ENCODE data around the gene AGAP1. TPM values are rescaled to one million over a fixed set of nuclear protein-coding genes. Genes with fewer than 3 reads are reported as not detected.

The AGAP1 gene
- total RNA-seq, 1 donor from 2014 or later: 18.3 TPM

- no peaks in the 10 kb centered on the region for H3K4me1 ChIP-seq (ENCODE audit: control insufficient read depth in 3 of 3, insufficient read depth in 3 of 3, low read length in 3 of 3)
- no peaks in the 10 kb centered on the region for H3K9me3 ChIP-seq (ENCODE audit: control insufficient read depth in 3 of 3, low read length in 3 of 3)
- H3K36me3 ChIP-seq (ENCODE audit: control insufficient read depth in 3 of 3, insufficient read depth in 3 of 3, low read length in 3 of 3): peaks cover 0 to 2% (median 0%) of the 10 kb centered on the region in 3 donors
- no peak overlapping the region for H3K4me3 ChIP-seq (ENCODE audit: low read length in 3 of 3)
- H3K27me3 ChIP-seq (ENCODE audit: control insufficient read depth in 3 of 3, insufficient read depth in 3 of 3, low read length in 3 of 3): no peaks in the 10 kb centered on the region
- H3K9ac ChIP-seq (ENCODE audit: low read depth in 1 of 3, low read length in 3 of 3): no peak overlapping the region
- no peak overlapping the region for H3K27ac ChIP-seq (ENCODE audit: low read depth, low read length)
Observed at GRCh38 chr2:235850289-235850688, 356.4 kb downstream of the AGAP1 start.

GRCh38 chr2:235850771-235851551 lies 357.1 kb downstream of the AGAP1 start:
- peaks cover 0 to 2% (median 0%) of the 10 kb centered on the region in 3 donors for H3K36me3 ChIP-seq (ENCODE audit: control insufficient read depth in 3 of 3, insufficient read depth in 3 of 3, low read length in 3 of 3)
- no peaks in the 10 kb centered on the region for H3K27me3 ChIP-seq (ENCODE audit: control insufficient read depth in 3 of 3, insufficient read depth in 3 of 3, low read length in 3 of 3)
- no peaks in the 10 kb centered on the region for H3K9me3 ChIP-seq (ENCODE audit: control insufficient read depth in 3 of 3, low read length in 3 of 3)
- H3K4me1 ChIP-seq (ENCODE audit: control insufficient read depth in 3 of 3, insufficient read depth in 3 of 3, low read length in 3 of 3): no peaks in the 10 kb centered on the region
- no peak overlapping the region for H3K9ac ChIP-seq (ENCODE audit: low read depth in 1 of 3, low read length in 3 of 3)
- H3K4me3 ChIP-seq (ENCODE audit: low read length in 3 of 3): no peak overlapping the region
- H3K27ac ChIP-seq (ENCODE audit: low read depth, low read length): no peak overlapping the region

GRCh38 chr2:235851828-235852525 lies 358.1 kb downstream of the AGAP1 start:
- Histone ChIP-seq H3K36me3 (ENCODE audit: control insufficient read depth in 3 of 3, insufficient read depth in 3 of 3, low read length in 3 of 3) (peaks cover 0 to 4% (median 0%) of the 10 kb centered on the region in 3 donors), H3K27ac (ENCODE audit: low read depth, low read length) (no peak overlapping the region), H3K4me3 (ENCODE audit: low read length in 3 of 3) (no peak overlapping the region), H3K9ac (ENCODE audit: low read depth in 1 of 3, low read length in 3 of 3) (no peak overlapping the region), H3K4me1 (ENCODE audit: control insufficient read depth in 3 of 3, insufficient read depth in 3 of 3, low read length in 3 of 3) (no peaks in the 10 kb centered on the region), H3K9me3 (ENCODE audit: control insufficient read depth in 3 of 3, low read length in 3 of 3) (no peaks in the 10 kb centered on the region), H3K27me3 (ENCODE audit: control insufficient read depth in 3 of 3, insufficient read depth in 3 of 3, low read length in 3 of 3) (no peaks in the 10 kb centered on the region)

GRCh38 chr2:235852526-235852920 lies 358.7 kb downstream of the AGAP1 start:
- no peak overlapping the region for H3K27ac ChIP-seq (ENCODE audit: low read depth, low read length)
- H3K4me3 ChIP-seq (ENCODE audit: low read length in 3 of 3): no peak overlapping the region
- no peak overlapping the region for H3K9ac ChIP-seq (ENCODE audit: low read depth in 1 of 3, low read length in 3 of 3)
- H3K27me3 ChIP-seq (ENCODE audit: control insufficient read depth in 3 of 3, insufficient read depth in 3 of 3, low read length in 3 of 3): no peaks in the 10 kb centered on the region
- no peaks in the 10 kb centered on the region for H3K9me3 ChIP-seq (ENCODE audit: control insufficient read depth in 3 of 3, low read length in 3 of 3)
- peaks cover 0 to 4% (median 0%) of the 10 kb centered on the region in 3 donors for H3K36me3 ChIP-seq (ENCODE audit: control insufficient read depth in 3 of 3, insufficient read depth in 3 of 3, low read length in 3 of 3)
- H3K4me1 ChIP-seq (ENCODE audit: control insufficient read depth in 3 of 3, insufficient read depth in 3 of 3, low read length in 3 of 3): no peaks in the 10 kb centered on the region

- Histone ChIP-seq H3K4me3 (ENCODE audit: low read length in 3 of 3) (no peak overlapping the region), H3K9me3 (ENCODE audit: control insufficient read depth in 3 of 3, low read length in 3 of 3) (no peaks in the 10 kb centered on the region), H3K4me1 (ENCODE audit: control insufficient read depth in 3 of 3, insufficient read depth in 3 of 3, low read length in 3 of 3) (no peaks in the 10 kb centered on the region), H3K36me3 (ENCODE audit: control insufficient read depth in 3 of 3, insufficient read depth in 3 of 3, low read length in 3 of 3) (peaks cover 0 to 4% (median 0%) of the 10 kb centered on the region in 3 donors), H3K27ac (ENCODE audit: low read depth, low read length) (no peak overlapping the region), H3K9ac (ENCODE audit: low read depth in 1 of 3, low read length in 3 of 3) (no peak overlapping the region), H3K27me3 (ENCODE audit: control insufficient read depth in 3 of 3, insufficient read depth in 3 of 3, low read length in 3 of 3) (no peaks in the 10 kb centered on the region)
Observed at GRCh38 chr2:235854276-235854675, 360.4 kb downstream of the AGAP1 start.

GRCh38 chr2:235855011-235855410 lies 361.2 kb downstream of the AGAP1 start:
- no peak overlapping the region for H3K4me3 ChIP-seq (ENCODE audit: low read length in 3 of 3)
- H3K9me3 ChIP-seq (ENCODE audit: control insufficient read depth in 3 of 3, low read length in 3 of 3): no peaks in the 10 kb centered on the region
- H3K27ac ChIP-seq (ENCODE audit: low read depth, low read length): no peak overlapping the region
- H3K9ac ChIP-seq (ENCODE audit: low read depth in 1 of 3, low read length in 3 of 3): no peak overlapping the region
- peaks cover 0 to 4% (median 0%) of the 10 kb centered on the region in 3 donors for H3K36me3 ChIP-seq (ENCODE audit: control insufficient read depth in 3 of 3, insufficient read depth in 3 of 3, low read length in 3 of 3)
- no peaks in the 10 kb centered on the region for H3K27me3 ChIP-seq (ENCODE audit: control insufficient read depth in 3 of 3, insufficient read depth in 3 of 3, low read length in 3 of 3)
- no peaks in the 10 kb centered on the region for H3K4me1 ChIP-seq (ENCODE audit: control insufficient read depth in 3 of 3, insufficient read depth in 3 of 3, low read length in 3 of 3)

GRCh38 chr2:235856151-235856854 lies 362.5 kb downstream of the AGAP1 start:
- Histone ChIP-seq H3K27ac (ENCODE audit: low read depth, low read length) (no peak overlapping the region), H3K27me3 (ENCODE audit: control insufficient read depth in 3 of 3, insufficient read depth in 3 of 3, low read length in 3 of 3) (no peaks in the 10 kb centered on the region), H3K4me3 (ENCODE audit: low read length in 3 of 3) (no peak overlapping the region), H3K36me3 (ENCODE audit: control insufficient read depth in 3 of 3, insufficient read depth in 3 of 3, low read length in 3 of 3) (peaks cover 0 to 4% (median 0%) of the 10 kb centered on the region in 3 donors), H3K9me3 (ENCODE audit: control insufficient read depth in 3 of 3, low read length in 3 of 3) (no peaks in the 10 kb centered on the region), H3K9ac (ENCODE audit: low read depth in 1 of 3, low read length in 3 of 3) (no peak overlapping the region), H3K4me1 (ENCODE audit: control insufficient read depth in 3 of 3, insufficient read depth in 3 of 3, low read length in 3 of 3) (no peaks in the 10 kb centered on the region)

GRCh38 chr2:235857598-235857997 lies 363.8 kb downstream of the AGAP1 start:
- H3K4me1 ChIP-seq (ENCODE audit: control insufficient read depth in 3 of 3, insufficient read depth in 3 of 3, low read length in 3 of 3): no peaks in the 10 kb centered on the region

GRCh38 chr2:235858881-235859280 lies 365.0 kb downstream of the AGAP1 start:
- no peaks in the 10 kb centered on the region for H3K27me3 ChIP-seq (ENCODE audit: control insufficient read depth in 3 of 3, insufficient read depth in 3 of 3, low read length in 3 of 3)
- no peak overlapping the region for H3K4me3 ChIP-seq (ENCODE audit: low read length in 3 of 3)
- H3K9ac ChIP-seq (ENCODE audit: low read depth in 1 of 3, low read length in 3 of 3): no peak overlapping the region
- no peak overlapping the region for H3K27ac ChIP-seq (ENCODE audit: low read depth, low read length)
- H3K9me3 ChIP-seq (ENCODE audit: control insufficient read depth in 3 of 3, low read length in 3 of 3): no peaks in the 10 kb centered on the region
- peaks cover 0 to 2% (median 0%) of the 10 kb centered on the region in 3 donors for H3K36me3 ChIP-seq (ENCODE audit: control insufficient read depth in 3 of 3, insufficient read depth in 3 of 3, low read length in 3 of 3)
- H3K4me1 ChIP-seq (ENCODE audit: control insufficient read depth in 3 of 3, insufficient read depth in 3 of 3, low read length in 3 of 3): no peaks in the 10 kb centered on the region

More at GRCh38 chr2:235857598-235857997, 363.8 kb downstream of the AGAP1 start:
- Histone ChIP-seq H3K27ac (ENCODE audit: low read depth, low read length) (no peak overlapping the region), H3K9ac (ENCODE audit: low read depth in 1 of 3, low read length in 3 of 3) (no peak overlapping the region), H3K9me3 (ENCODE audit: control insufficient read depth in 3 of 3, low read length in 3 of 3) (no peaks in the 10 kb centered on the region), H3K27me3 (ENCODE audit: control insufficient read depth in 3 of 3, insufficient read depth in 3 of 3, low read length in 3 of 3) (no peaks in the 10 kb centered on the region), H3K4me3 (ENCODE audit: low read length in 3 of 3) (no peak overlapping the region), H3K36me3 (ENCODE audit: control insufficient read depth in 3 of 3, insufficient read depth in 3 of 3, low read length in 3 of 3) (peaks cover 0 to 4% (median 0%) of the 10 kb centered on the region in 3 donors)

All from skeletal muscle tissue (tissue), 4 donors.